T follicular helper cell (primary cell): ENCODE results near the gene NPAS3.

ENCODE experiments used
- DNase-seq: peaks from one replicate; pipeline ENCODE4 v3.0.0-alpha.2; 2020; ENCODE audit warnings: low read depth

The NPAS3 gene

GRCh38 chr14:33332497-33332896 lies 393.8 kb downstream of the NPAS3 start:
- DNase-seq, result no peak

GRCh38 chr14:33335366-33335765 lies 396.7 kb downstream of the NPAS3 start:
- no peak for DNase-seq

- DNase-seq, result no peak
Measured at GRCh38 chr14:33342299-33342974, 403.8 kb downstream of the NPAS3 start.

GRCh38 chr14:33343016-33343415 lies 404.3 kb downstream of the NPAS3 start:
- DNase-seq, result no peak

- no peak for DNase-seq
Measured at GRCh38 chr14:33347796-33348195, 409.1 kb downstream of the NPAS3 start.

- no peak for DNase-seq
Measured at GRCh38 chr14:33348510-33348909, 409.8 kb downstream of the NPAS3 start.

GRCh38 chr14:33349871-33350270 lies 411.2 kb downstream of the NPAS3 start:
- no peak for DNase-seq

GRCh38 chr14:33350366-33350990 lies 411.8 kb downstream of the NPAS3 start:
- no peak for DNase-seq

- no peak for DNase-seq
Measured at GRCh38 chr14:33352821-33353220, 414.1 kb downstream of the NPAS3 start.

- DNase-seq, result no peak
Measured at GRCh38 chr14:33356181-33356580, 417.5 kb downstream of the NPAS3 start.

- DNase-seq, result no peak
Measured at GRCh38 chr14:33357225-33358010, 418.7 kb downstream of the NPAS3 start.

GRCh38 chr14:33359288-33359881 lies 420.7 kb downstream of the NPAS3 start:
- DNase-seq, result no peak

GRCh38 chr14:33362934-33363333 lies 424.3 kb downstream of the NPAS3 start:
- no peak for DNase-seq

- no peak for DNase-seq
Measured at GRCh38 chr14:33363682-33364081, 425.0 kb downstream of the NPAS3 start.

GRCh38 chr14:33364466-33364865 lies 425.8 kb downstream of the NPAS3 start:
- no peak for DNase-seq

- DNase-seq, result no peak
Measured at GRCh38 chr14:33369041-33369440, 430.4 kb downstream of the NPAS3 start.

- DNase-seq, result no peak
Measured at GRCh38 chr14:33369972-33370371, 431.3 kb downstream of the NPAS3 start.

- no peak for DNase-seq
Measured at GRCh38 chr14:33370426-33370825, 431.7 kb downstream of the NPAS3 start.

- DNase-seq, result no peak
Measured at GRCh38 chr14:33375196-33375595, 436.5 kb downstream of the NPAS3 start.

GRCh38 chr14:33375786-33376185 lies 437.1 kb downstream of the NPAS3 start:
- DNase-seq, result no peak

- no peak for DNase-seq
Measured at GRCh38 chr14:33376510-33376909, 437.8 kb downstream of the NPAS3 start.

- no peak for DNase-seq
Measured at GRCh38 chr14:33377596-33378390, 439.1 kb downstream of the NPAS3 start.
